ENCODE data around the gene TBC1D2.
"Not testable (repeated sequence)": the region's sequence is repeated elsewhere in the genome, so short reads cannot be mapped to it uniquely, and the experiment has no call there.

Gene TBC1D2

GRCh38 chr9:98271479-98271878 lies 16.0 kb upstream of the TBC1D2 start:
- no peak for DNase-seq (ENCODE audit: low read depth in 2 of 2)

GRCh38 chr9:98270284-98270683 lies 14.8 kb upstream of the TBC1D2 start:
- DNase-seq (ENCODE audit: low read depth in 2 of 2), result not testable (repeated sequence)

- DNase-seq (ENCODE audit: low read depth in 2 of 2), result not testable (repeated sequence)
Observed at GRCh38 chr9:98269652-98270051, 14.2 kb upstream of the TBC1D2 start.

- not testable (repeated sequence) for DNase-seq (ENCODE audit: low read depth in 2 of 2)
Observed at GRCh38 chr9:98267556-98267955, 12.1 kb upstream of the TBC1D2 start.

GRCh38 chr9:98264516-98264915 lies 9.1 kb upstream of the TBC1D2 start:
- no peak for DNase-seq (ENCODE audit: low read depth in 2 of 2)

- DNase-seq (ENCODE audit: low read depth in 2 of 2), result peak; percentile 34 to 44
Observed at GRCh38 chr9:98263482-98264357, 8.3 kb upstream of the TBC1D2 start.

GRCh38 chr9:98263080-98263479 lies 7.6 kb upstream of the TBC1D2 start:
- DNase-seq (ENCODE audit: low read depth in 2 of 2), result no peak

GRCh38 chr9:98262056-98262455 lies 6.6 kb upstream of the TBC1D2 start:
- no peak for DNase-seq (ENCODE audit: low read depth in 2 of 2)

GRCh38 chr9:98260635-98261034 lies 5.2 kb upstream of the TBC1D2 start:
- DNase-seq (ENCODE audit: low read depth in 2 of 2), result no peak

- DNase-seq (ENCODE audit: low read depth in 2 of 2), result no peak
Observed at GRCh38 chr9:98259791-98260190, 4.3 kb upstream of the TBC1D2 start.

GRCh38 chr9:98256756-98257155 lies 1.3 kb upstream of the TBC1D2 start:
- DNase-seq (ENCODE audit: low read depth in 2 of 2), result no peak

- no peak for DNase-seq (ENCODE audit: low read depth in 2 of 2)
Observed at GRCh38 chr9:98255061-98255577, 330 bp downstream of the TBC1D2 start.

GRCh38 chr9:98254228-98255060 lies 1.0 kb downstream of the TBC1D2 start:
- DNase-seq (ENCODE audit: low read depth in 2 of 2), result no peak

- DNase-seq (ENCODE audit: low read depth in 2 of 2), result no peak
Observed at GRCh38 chr9:98253565-98253964, 1.9 kb downstream of the TBC1D2 start.

GRCh38 chr9:98251551-98251950 lies 3.9 kb downstream of the TBC1D2 start:
- peak in 1 of 2 experiments; percentile 12 for DNase-seq (ENCODE audit: low read depth in 2 of 2)

GRCh38 chr9:98249771-98250170 lies 5.7 kb downstream of the TBC1D2 start:
- DNase-seq (ENCODE audit: low read depth in 2 of 2), result no peak

- DNase-seq (ENCODE audit: low read depth in 2 of 2), result peak in 1 of 2 experiments; percentile 32
Observed at GRCh38 chr9:98248737-98249474, 6.5 kb downstream of the TBC1D2 start.

- DNase-seq (ENCODE audit: low read depth in 2 of 2), result no peak
Observed at GRCh38 chr9:98247831-98248657, 7.4 kb downstream of the TBC1D2 start.

GRCh38 chr9:98242426-98242825 lies 13.0 kb downstream of the TBC1D2 start:
- no peak for DNase-seq (ENCODE audit: low read depth in 2 of 2)

GRCh38 chr9:98241357-98242300 lies 13.8 kb downstream of the TBC1D2 start:
- DNase-seq (ENCODE audit: low read depth in 2 of 2), result no peak

All from fibroblast of skin of left biceps (primary cell).